ENCODE data around the gene VASP. TPM values are rescaled to one million over a fixed set of nuclear protein-coding genes. Genes with fewer than 3 reads are reported as not detected.

The VASP gene
- 10 to 100 TPM; 36.5 to 68.6 TPM for total RNA-seq

GRCh38 chr19:45506989-45507871 lies at the start of gene VASP:
Gene VASP (plus strand): TSS chr19:45507479. CDS start chr19:45507772, 293 bp downstream.

GRCh38 chr19:45467456-45468158 lies 39.7 kb upstream of the VASP start, which contains the start of gene FOSB:
Gene FOSB (plus strand): TSS chr19:45467996. CDS start chr19:45468587, 591 bp downstream.

GRCh38 chr19:45498411-45499195 lies 8.7 kb upstream of the VASP start, which contains the start of gene PPM1N:
Gene PPM1N (plus strand): TSS chr19:45498443. CDS start chr19:45498473, 30 bp downstream.

Other genes with a start within 250 kb of the VASP start
- not detected for gene CKM, start 184.6 kb upstream of the VASP start, total RNA-seq
- gene KLC3, start 166.7 kb upstream of the VASP start, total RNA-seq, result not detected
- gene ERCC2, start 136.9 kb upstream of the VASP start, total RNA-seq, result 10 to 100 TPM; 11.7 to 19.0 TPM
- gene PPP1R13L, start 102.4 kb upstream of the VASP start, total RNA-seq, result under 1 TPM; under 0.01 to 1.00 TPM
- 10 to 100 TPM in 1 of 2 donors, 1 to 10 TPM in 1; 3.1 to 13.0 TPM for gene POLR1G, start 100.8 kb upstream of the VASP start, total RNA-seq
- 10 to 100 TPM; 67.4 to 93.2 TPM for gene ERCC1, start 83.6 kb upstream of the VASP start, total RNA-seq
- gene FOSB, start 39.5 kb upstream of the VASP start, total RNA-seq, result under 1 TPM; 0.34 to 0.67 TPM
- 1 to 10 TPM; 8.0 to 9.6 TPM for gene RTN2, start 10.4 kb upstream of the VASP start, total RNA-seq
- 1 to 10 TPM in 1 of 2 donors, under 1 TPM in 1; 0.67 to 1.4 TPM for gene PPM1N, start 9.0 kb upstream of the VASP start, total RNA-seq
- gene OPA3, start 77.3 kb downstream of the VASP start, total RNA-seq, result 10 to 100 TPM in 1 of 2 donors, 1 to 10 TPM in 1; 9.7 to 11.0 TPM
- gene GPR4, start 94.7 kb downstream of the VASP start, total RNA-seq, result under 1 TPM in 1 of 2 donors, not detected in 1; under 0.01 TPM
- 10 to 100 TPM; 58.9 to 64.0 TPM for gene EML2, start 131.9 kb downstream of the VASP start, total RNA-seq
- gene GIPR, start 160.7 kb downstream of the VASP start, total RNA-seq, result under 1 TPM in 1 of 2 donors, not detected in 1; under 0.01 TPM
- gene SNRPD2, start 184.5 kb downstream of the VASP start, total RNA-seq, result 100 to 1,000 TPM; 193 to 358 TPM
- gene QPCTL, start 185.2 kb downstream of the VASP start, total RNA-seq, result 10 to 100 TPM; 45.6 to 52.3 TPM
- 1 to 10 TPM; 5.9 to 7.7 TPM for gene FBXO46, start 223.4 kb downstream of the VASP start, total RNA-seq
- gene MEIOSIN, start 226.0 kb downstream of the VASP start, total RNA-seq, result not detected